Mesendoderm (in vitro differentiated cells): ENCODE measurements around the gene FAM210A.

Experiments
- DNase-seq: peaks from one replicate; pipeline ENCODE4 v3.0.0; 2013
- H2AK5ac ChIP-seq: 2 replicates; pipeline ENCODE4 v1.6.1; 2013; ENCODE audit warnings: low read length, inconsistent platforms
- H2BK120ac ChIP-seq: 2 replicates; pipeline ENCODE4 v1.6.1; 2013; ENCODE audit warnings: low read depth, mild to moderate bottlenecking, low read length, moderate library complexity, mixed read lengths
- H2BK15ac ChIP-seq: replicated peaks from 2 replicates; pipeline ENCODE4 v1.6.1; 2013; ENCODE audit warnings: low read depth, mild to moderate bottlenecking, moderate library complexity
- H2BK5ac ChIP-seq: 2 replicates; pipeline ENCODE4 v1.6.1; 2013; ENCODE audit warnings: low read length, inconsistent platforms
- H3K18ac ChIP-seq: 2 replicates; pipeline ENCODE4 v1.6.1; 2013; ENCODE audit warnings: mild to moderate bottlenecking, low read length, mixed read lengths
- H3K23ac ChIP-seq: one replicate; pipeline ENCODE4 v1.6.1; 2013; ENCODE audit warnings: low read length
- H3K27ac ChIP-seq: 2 replicates; pipeline ENCODE4 v1.5.1; 2013; ENCODE audit warnings: low read depth, mild to moderate bottlenecking, inconsistent platforms, low read length, moderate library complexity
- H3K27me3 ChIP-seq: 2 replicates; pipeline ENCODE4 v1.6.1; 2013; ENCODE audit warnings: low read length, control low read depth, mild to moderate bottlenecking, inconsistent platforms; ENCODE audit not compliant: insufficient read depth, poor library complexity
- H3K36me3 ChIP-seq: 2 replicates; pipeline ENCODE4 v1.6.1; 2013; ENCODE audit warnings: low read length, inconsistent platforms; ENCODE audit not compliant: control insufficient read depth, insufficient read depth
- H3K4ac ChIP-seq: one replicate; pipeline ENCODE4 v1.6.1; 2013; ENCODE audit warnings: low read depth, mild to moderate bottlenecking, low read length, moderate library complexity
- H3K4me1 ChIP-seq: 2 replicates; pipeline ENCODE4 v1.6.1; 2013; ENCODE audit warnings: low read depth, low read length, inconsistent platforms; ENCODE audit not compliant: control insufficient read depth
- H3K4me2 ChIP-seq: 2 replicates; pipeline ENCODE4 v1.6.1; 2013; ENCODE audit warnings: low read length
- H3K4me3 ChIP-seq: 2 replicates; pipeline ENCODE4 v1.5.1; 2013; ENCODE audit warnings: mild to moderate bottlenecking, low read length
- H3K56ac ChIP-seq: one replicate; pipeline ENCODE4 v1.6.1; 2013; ENCODE audit warnings: low read length
- H3K79me1 ChIP-seq: 2 replicates; pipeline ENCODE4 v1.6.1; 2013; ENCODE audit warnings: low read length, inconsistent platforms
- H3K79me2 ChIP-seq: 2 replicates; pipeline ENCODE4 v1.6.1; 2013; ENCODE audit warnings: mild to moderate bottlenecking, low read length; ENCODE audit not compliant: control insufficient read depth, insufficient read depth
- H3K9ac ChIP-seq: 2 replicates; pipeline ENCODE4 v1.6.1; 2013; ENCODE audit warnings: low read length, inconsistent platforms
- H4K5ac ChIP-seq: one replicate; pipeline ENCODE4 v1.6.1; 2013; ENCODE audit warnings: low read length
- H4K8ac ChIP-seq: one replicate; pipeline ENCODE4 v1.6.1; 2013; ENCODE audit warnings: low read depth, mild to moderate bottlenecking, control low read depth, low read length, moderate library complexity
- WGBS: extraction: QIAGEN DNeasy Blood & Tissue Kit; methylation state at CpG from one replicate; pipeline ENCODE4 v1.1.7; 2013; ENCODE audit warnings: low lambda C conversion rate, missing lambda C conversion rate; ENCODE audit not compliant: insufficient coverage; ENCODE audit errors: extremely low coverage; 5-methylcytosine and 5-hydroxymethylcytosine counted together

FAM210A gene

DNA sequence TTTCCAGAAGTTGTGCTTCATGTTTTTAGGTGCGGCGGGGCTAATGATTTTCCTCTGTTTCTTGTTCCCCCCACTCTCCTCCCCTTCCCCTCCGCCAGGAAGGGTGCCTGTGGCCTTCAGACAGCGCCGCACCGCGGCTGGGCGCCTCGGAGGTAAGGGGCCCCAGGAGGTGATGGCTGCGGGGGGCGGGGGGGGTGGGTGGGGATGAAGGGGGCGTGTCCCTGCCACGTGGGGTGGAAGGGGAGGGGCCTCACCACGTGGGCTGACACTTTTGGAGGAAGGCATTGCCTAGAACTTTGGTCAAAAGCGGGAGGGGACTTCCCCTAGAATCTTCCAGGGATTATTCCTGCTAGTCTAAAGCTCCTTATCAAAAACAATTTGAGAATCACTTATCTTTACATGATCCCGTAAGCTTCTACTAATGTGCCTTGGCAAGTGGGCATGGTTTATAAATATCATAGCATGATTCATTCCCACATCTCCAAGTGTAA, 83.1 kb downstream of the FAM210A start:
- no peak overlapping the region for H2AK5ac ChIP-seq
- H3K27me3 ChIP-seq, result no peaks in the 10 kb centered on the region
- no peaks in the 10 kb centered on the region for H3K4me1 ChIP-seq
- no peak overlapping the region for H4K5ac ChIP-seq
- no peak for DNase-seq
- no peaks in the 10 kb centered on the region for H3K79me1 ChIP-seq
- H3K4me2 ChIP-seq, result no peak overlapping the region
- no peak overlapping the region for H3K18ac ChIP-seq
- no peak overlapping the region for H4K8ac ChIP-seq
- H3K23ac ChIP-seq, result no peak overlapping the region
- H3K27ac ChIP-seq, result no peak overlapping the region
- H2BK120ac ChIP-seq, result no peak overlapping the region
- no peak overlapping the region for H3K56ac ChIP-seq
- no peak overlapping the region for H2BK15ac ChIP-seq
- no CpG with 5 or more reads among the region's 16 CpGs for WGBS
- no peak overlapping the region for H3K4ac ChIP-seq
- no peaks in the 10 kb centered on the region for H3K79me2 ChIP-seq
- H2BK5ac ChIP-seq, result no peak overlapping the region
- no peak overlapping the region for H3K4me3 ChIP-seq
- no peaks in the 10 kb centered on the region for H3K36me3 ChIP-seq
- H3K9ac ChIP-seq, result no peak overlapping the region

DNA sequence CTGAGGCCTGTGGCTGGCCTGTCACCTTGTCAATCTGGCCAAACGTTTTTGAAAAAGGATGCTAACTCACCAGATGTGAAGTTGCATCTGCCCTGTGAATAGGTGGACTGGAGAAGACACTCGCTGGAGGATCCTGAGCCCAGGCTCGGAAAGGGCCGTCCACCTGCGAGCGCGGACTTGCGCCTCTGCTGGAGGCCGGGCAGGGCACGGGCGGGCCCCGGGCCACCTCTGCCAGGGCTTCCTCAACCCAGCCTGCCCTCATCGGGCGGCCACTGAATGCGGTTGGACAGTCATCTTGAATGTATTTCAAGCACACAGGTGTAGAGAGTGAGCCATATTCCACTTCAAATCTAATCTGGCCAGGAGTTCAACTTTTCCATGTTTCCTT, 83.9 kb downstream of the FAM210A start:
- DNase-seq, result no peak
- Histone ChIP-seq H3K79me2 (no peaks in the 10 kb centered on the region), H3K27me3 (no peaks in the 10 kb centered on the region), H3K4me1 (no peaks in the 10 kb centered on the region), H3K27ac (no peak overlapping the region), H2BK15ac (no peak overlapping the region), H3K4ac (no peak overlapping the region), H3K4me3 (no peak overlapping the region), H3K4me2 (no peak overlapping the region), H2AK5ac (no peak overlapping the region), H3K18ac (no peak overlapping the region), H3K79me1 (no peaks in the 10 kb centered on the region), H2BK5ac (no peak overlapping the region), H3K9ac (no peak overlapping the region), H3K56ac (no peak overlapping the region), H2BK120ac (no peak overlapping the region), H4K5ac (no peak overlapping the region), H3K23ac (no peak overlapping the region), H4K8ac (no peak overlapping the region), H3K36me3 (no peaks in the 10 kb centered on the region)
- WGBS, result no CpG with 5 or more reads among the region's 15 CpGs

DNA sequence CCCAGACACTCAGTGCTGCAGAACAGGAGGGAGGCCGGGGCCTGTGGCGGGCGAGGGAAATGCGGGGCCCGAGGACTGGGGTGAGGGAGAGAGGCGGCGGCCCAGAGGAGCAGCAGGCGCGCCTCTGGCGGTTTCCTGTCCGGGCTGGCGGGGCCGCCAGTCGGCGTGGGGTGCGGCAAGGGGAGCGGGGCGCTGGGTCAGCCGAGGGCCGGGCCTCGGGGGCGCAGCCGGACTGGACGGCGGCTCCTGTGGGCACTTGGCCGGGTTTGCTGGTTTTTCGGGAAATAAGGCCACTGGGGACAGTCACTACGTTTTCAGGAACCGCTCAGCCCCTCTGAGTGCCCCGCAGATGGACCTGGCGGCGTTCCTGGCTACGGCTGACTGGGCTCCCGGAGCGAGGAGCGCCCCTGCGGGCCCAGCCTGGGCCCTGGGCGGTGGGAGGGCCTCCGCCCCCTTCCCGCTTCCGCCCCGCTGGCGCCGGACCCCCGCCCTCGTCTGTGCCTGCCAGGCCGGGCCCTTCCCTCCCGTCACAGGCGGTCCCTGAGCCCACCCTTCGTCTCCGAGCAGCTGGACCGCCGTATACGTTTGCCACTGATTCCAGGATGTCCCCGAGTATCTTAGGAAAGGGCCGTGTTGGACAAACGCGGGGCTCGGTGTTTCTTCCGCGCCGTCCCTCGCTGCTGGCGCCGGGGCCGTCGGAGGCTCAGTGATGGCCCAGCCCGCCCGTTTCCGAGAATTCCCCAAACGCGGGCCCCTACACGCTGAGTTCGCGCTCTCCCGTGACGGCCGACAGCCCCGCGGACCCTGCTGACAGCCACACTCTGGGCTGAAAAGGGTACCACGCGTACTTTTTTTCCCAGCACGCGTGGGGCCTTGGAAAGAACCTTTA, 84.6 kb downstream of the FAM210A start:
- Histone ChIP-seq H3K4me1 (no peaks in the 10 kb centered on the region), H3K4me3 (no peak overlapping the region)
- no peak for DNase-seq

DNA sequence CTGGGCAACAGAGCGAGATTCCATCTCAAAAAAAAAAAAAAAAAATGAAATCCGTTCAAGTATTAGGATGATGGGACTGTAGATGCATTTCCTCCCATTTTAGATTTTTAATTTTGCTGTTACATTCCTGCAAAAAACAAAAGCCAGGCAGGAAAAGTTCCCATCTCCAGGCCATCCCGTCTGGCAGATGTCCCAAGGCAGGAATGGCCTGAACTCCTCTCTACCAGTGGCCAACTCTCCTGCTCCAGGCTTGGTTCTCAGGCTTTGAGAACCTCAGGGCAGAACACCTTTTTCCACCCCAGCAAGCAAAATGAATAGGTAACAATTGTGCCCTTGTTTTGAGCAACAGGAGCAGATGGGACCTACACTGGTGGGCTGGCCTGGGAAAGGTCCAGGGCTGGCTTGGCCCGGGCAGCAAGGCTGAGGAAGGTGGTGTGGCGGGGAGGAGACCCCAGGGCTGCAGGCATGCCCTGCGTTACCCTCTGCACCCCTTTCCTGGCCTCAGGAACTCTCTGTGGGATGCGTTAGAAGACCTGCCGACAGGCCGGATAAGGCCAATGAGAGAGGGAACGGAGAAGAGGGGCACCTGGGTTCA, 86.0 kb downstream of the FAM210A start:
- Histone ChIP-seq H3K27ac (no peak overlapping the region), H3K9ac (no peak overlapping the region), H2BK5ac (no peak overlapping the region), H3K4me1 (no peaks in the 10 kb centered on the region), H2AK5ac (no peak overlapping the region), H3K27me3 (no peaks in the 10 kb centered on the region), H3K56ac (no peak overlapping the region), H3K79me2 (no peaks in the 10 kb centered on the region), H3K23ac (no peak overlapping the region), H3K36me3 (no peaks in the 10 kb centered on the region), H3K4me2 (no peak overlapping the region), H3K79me1 (no peaks in the 10 kb centered on the region), H4K5ac (no peak overlapping the region), H4K8ac (no peak overlapping the region), H3K18ac (no peak overlapping the region), H3K4me3 (no peak overlapping the region), H3K4ac (no peak overlapping the region), H2BK120ac (no peak overlapping the region), H2BK15ac (no peak overlapping the region)
- no peak for DNase-seq
- WGBS, result no CpG with 5 or more reads among the region's 10 CpGs

More for the DNA sequence above, 84.6 kb downstream of the FAM210A start:
- Histone ChIP-seq H3K18ac (no peak overlapping the region), H4K8ac (no peak overlapping the region), H3K27ac (no peak overlapping the region), H4K5ac (no peak overlapping the region), H3K4me2 (no peak overlapping the region), H2BK120ac (no peak overlapping the region), H3K56ac (peak overlapping the region; percentile 34), H3K4ac (no peak overlapping the region), H2AK5ac (no peak overlapping the region), H3K79me2 (no peaks in the 10 kb centered on the region), H2BK5ac (no peak overlapping the region), H3K23ac (no peak overlapping the region), H3K36me3 (no peaks in the 10 kb centered on the region), H3K27me3 (no peaks in the 10 kb centered on the region), H3K9ac (peak overlapping the region; percentile 21), H2BK15ac (no peak overlapping the region), H3K79me1 (no peaks in the 10 kb centered on the region)
- no CpG with 5 or more reads among the region's 84 CpGs for WGBS

DNA sequence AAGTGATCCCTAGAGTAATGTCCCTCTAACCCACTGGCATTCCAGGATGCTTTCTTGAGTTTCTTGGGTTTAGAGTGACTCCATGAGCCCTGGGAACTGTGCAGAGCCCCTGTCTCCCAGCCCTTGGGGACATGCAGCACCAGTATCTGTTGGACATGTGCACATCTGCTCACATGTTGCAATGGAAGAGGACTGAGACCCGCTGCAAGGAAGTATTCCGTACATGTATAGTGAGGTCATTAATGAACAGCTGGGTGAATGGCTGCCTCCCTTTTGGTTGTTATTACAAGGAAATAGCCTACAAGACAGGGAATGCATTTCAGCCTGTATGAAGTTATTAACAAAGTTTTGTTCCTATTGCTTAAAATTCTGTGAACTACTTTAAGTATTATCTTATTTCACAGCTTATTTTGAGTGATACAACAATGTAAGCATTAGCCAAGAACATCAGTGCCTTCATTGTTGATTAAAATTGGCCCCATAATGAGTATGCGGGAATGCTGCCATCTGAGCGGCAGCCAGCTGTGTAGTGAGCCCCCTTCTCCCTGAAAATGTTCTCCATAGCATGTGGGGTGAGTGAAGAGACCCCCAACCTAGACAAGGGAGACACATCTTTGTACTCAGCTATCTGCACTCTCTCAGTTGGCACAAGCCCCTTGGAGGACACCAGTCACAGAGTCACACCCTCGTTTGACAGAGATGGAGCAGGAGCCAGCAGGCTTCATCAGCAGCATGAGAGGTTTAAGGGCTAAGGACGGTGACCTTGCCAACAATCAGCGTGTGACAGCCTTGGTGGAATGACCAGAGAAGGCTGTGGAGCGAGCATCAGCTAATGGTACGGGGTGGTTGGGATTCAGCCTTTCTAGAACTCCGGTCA, 87.4 kb downstream of the FAM210A start:
- H3K23ac ChIP-seq, result no peak overlapping the region
- H2AK5ac ChIP-seq, result no peak overlapping the region
- no CpG with 5 or more reads among the region's 10 CpGs for WGBS
- H2BK120ac ChIP-seq, result no peak overlapping the region
- H3K56ac ChIP-seq, result no peak overlapping the region
- DNase-seq, result no peak
- H2BK15ac ChIP-seq, result no peak overlapping the region
- no peaks in the 10 kb centered on the region for H3K27me3 ChIP-seq
- no peak overlapping the region for H3K4me2 ChIP-seq
- H3K18ac ChIP-seq, result no peak overlapping the region
- H2BK5ac ChIP-seq, result no peak overlapping the region
- H3K79me2 ChIP-seq, result no peaks in the 10 kb centered on the region
- H4K5ac ChIP-seq, result no peak overlapping the region
- no peak overlapping the region for H3K27ac ChIP-seq
- no peak overlapping the region for H4K8ac ChIP-seq
- no peak overlapping the region for H3K9ac ChIP-seq
- no peak overlapping the region for H3K4me3 ChIP-seq
- H3K36me3 ChIP-seq, result no peaks in the 10 kb centered on the region
- no peak overlapping the region for H3K4ac ChIP-seq
- H3K4me1 ChIP-seq, result no peaks in the 10 kb centered on the region
- no peaks in the 10 kb centered on the region for H3K79me1 ChIP-seq
